Measurements from ENCODE around the gene EMCN.

The EMCN gene

DNA sequence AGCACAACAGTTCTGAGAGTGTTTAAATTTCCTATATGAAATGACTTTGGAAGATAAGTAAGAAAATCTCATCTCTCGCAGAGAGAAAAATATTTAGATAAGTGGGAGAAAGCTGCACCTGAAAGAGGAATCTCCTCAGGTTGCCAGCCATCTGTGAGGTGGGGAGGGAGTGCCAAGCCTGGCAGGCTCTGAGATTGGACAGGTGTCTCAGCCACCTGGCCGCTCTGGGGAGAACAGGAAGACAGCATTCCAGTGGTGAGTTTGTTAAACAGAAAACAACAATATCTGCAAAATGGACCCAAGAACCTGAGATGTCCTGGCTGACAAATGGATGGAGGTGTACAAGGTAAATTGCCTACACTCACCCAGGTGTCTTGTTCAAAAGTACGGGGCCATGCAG is 31.3 kb downstream of the EMCN start:
- FAIRE-seq (no peak), DNase-seq (ENCODE audit: insufficient read length) (no peak)
- TF ChIP-seq POLR2AphosphoS5 (IDR thresholded peaks at IDR 0.05; ENCODE audit: low read depth, low read length): no peak
- no peak for TF ChIP-seq POLR2A (IDR thresholded peaks at IDR 0.05; ENCODE audit: low read depth, low read length)
- TF ChIP-seq TAF1 (IDR thresholded peaks at IDR 0.05; ENCODE audit: borderline replicate concordance, low read depth, low read length): no peak

DNA sequence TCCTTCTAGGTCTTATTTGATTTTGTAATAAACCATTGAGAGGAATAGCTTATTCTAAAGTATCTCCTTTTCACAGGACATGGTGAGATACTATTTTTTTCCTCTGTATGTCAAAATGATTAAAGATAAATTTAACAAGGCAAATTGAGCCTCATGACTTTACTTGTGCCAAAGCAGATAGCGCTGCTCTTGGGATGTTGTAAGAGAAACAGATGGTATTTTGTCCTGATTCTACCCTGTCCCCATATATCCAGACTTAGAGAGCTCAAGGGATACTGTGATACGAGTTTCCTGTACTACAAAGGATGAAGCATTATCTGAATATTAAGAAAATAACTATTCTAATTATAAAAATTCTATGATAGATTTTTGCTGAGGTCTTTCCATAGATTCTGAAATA is 34.0 kb downstream of the EMCN start:
- no peak for DNase-seq (ENCODE audit: insufficient read length)
- TF ChIP-seq POLR2A (IDR thresholded peaks at IDR 0.05; ENCODE audit: low read depth, low read length): no peak
- TF ChIP-seq TAF1 (IDR thresholded peaks at IDR 0.05; ENCODE audit: borderline replicate concordance, low read depth, low read length): no peak
- no peak for TF ChIP-seq POLR2AphosphoS5 (IDR thresholded peaks at IDR 0.05; ENCODE audit: low read depth, low read length)
- no peak for FAIRE-seq

DNA sequence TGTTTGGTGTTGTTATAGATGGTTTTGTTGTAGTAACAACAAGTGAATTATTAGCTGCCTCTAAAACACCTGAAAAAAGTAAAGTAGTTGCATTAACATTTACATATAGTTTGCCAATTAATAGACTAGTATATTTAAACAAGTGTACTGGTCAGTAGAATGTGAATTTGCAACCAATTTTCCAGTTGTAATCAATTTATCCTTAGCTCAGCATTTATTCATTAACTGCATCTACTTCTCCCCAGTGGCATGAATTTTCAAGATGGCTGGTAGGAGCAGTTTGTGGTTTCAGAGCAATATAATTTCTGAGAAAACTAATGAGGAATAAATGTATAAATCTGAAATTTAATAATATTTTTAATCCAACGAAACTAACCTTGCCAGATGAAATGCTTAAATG is 37.9 kb downstream of the EMCN start:
- no peak for TF ChIP-seq POLR2A (IDR thresholded peaks at IDR 0.05; ENCODE audit: low read depth, low read length)
- no peak for TF ChIP-seq POLR2AphosphoS5 (IDR thresholded peaks at IDR 0.05; ENCODE audit: low read depth, low read length)
- no peak for TF ChIP-seq TAF1 (IDR thresholded peaks at IDR 0.05; ENCODE audit: borderline replicate concordance, low read depth, low read length)
- FAIRE-seq: no peak
- no peak for DNase-seq (ENCODE audit: insufficient read length)

DNA sequence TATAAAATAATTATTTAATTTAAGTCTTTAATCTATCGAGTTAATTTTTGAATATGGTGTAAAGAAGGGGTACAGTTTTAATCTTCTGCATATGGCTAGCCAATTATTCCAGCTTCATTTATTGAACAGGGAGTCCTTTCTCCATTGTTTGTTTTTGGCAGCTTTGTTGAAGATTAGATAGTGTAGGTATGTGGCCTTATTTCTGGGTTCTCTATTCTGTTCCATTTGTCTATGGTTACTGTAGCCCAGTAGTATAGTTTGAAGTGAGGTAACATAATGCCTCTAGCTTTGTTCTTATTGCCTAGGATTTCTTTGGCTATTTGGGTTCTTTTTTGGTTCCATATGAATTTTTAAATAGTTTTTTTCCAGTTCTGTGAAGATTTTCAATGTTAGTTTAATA is 48.3 kb downstream of the EMCN start:
- FAIRE-seq (no peak), DNase-seq (ENCODE audit: insufficient read length) (no peak)
- TF ChIP-seq POLR2AphosphoS5 (IDR thresholded peaks at IDR 0.05; ENCODE audit: low read depth, low read length): no peak
- no peak for TF ChIP-seq TAF1 (IDR thresholded peaks at IDR 0.05; ENCODE audit: borderline replicate concordance, low read depth, low read length)
- no peak for TF ChIP-seq POLR2A (IDR thresholded peaks at IDR 0.05; ENCODE audit: low read depth, low read length)

DNA sequence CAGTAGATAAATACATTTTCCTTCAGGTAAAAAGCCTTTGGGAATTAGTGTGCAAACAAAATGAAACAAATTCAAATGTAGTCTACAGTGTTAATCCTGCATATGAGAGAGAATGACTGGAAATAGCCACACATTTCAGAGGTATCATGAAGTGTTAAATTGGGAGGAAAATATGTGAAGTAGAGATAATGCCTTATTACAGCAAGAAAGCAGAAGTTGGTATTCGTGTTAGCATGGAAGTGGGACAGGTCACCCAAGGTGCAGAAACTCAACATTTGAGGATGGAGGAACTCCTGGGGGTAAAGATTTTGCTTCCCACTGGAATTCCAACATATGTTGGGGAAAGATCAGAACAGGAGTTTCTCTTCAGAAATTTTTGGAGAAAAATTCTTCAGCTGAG is 51.3 kb downstream of the EMCN start:
- no peak for FAIRE-seq
- TF ChIP-seq POLR2AphosphoS5 (IDR thresholded peaks at IDR 0.05; ENCODE audit: low read depth, low read length) (no peak), TAF1 (IDR thresholded peaks at IDR 0.05; ENCODE audit: borderline replicate concordance, low read depth, low read length) (no peak), POLR2A (IDR thresholded peaks at IDR 0.05; ENCODE audit: low read depth, low read length) (no peak)
- no peak for DNase-seq (ENCODE audit: insufficient read length)

DNA sequence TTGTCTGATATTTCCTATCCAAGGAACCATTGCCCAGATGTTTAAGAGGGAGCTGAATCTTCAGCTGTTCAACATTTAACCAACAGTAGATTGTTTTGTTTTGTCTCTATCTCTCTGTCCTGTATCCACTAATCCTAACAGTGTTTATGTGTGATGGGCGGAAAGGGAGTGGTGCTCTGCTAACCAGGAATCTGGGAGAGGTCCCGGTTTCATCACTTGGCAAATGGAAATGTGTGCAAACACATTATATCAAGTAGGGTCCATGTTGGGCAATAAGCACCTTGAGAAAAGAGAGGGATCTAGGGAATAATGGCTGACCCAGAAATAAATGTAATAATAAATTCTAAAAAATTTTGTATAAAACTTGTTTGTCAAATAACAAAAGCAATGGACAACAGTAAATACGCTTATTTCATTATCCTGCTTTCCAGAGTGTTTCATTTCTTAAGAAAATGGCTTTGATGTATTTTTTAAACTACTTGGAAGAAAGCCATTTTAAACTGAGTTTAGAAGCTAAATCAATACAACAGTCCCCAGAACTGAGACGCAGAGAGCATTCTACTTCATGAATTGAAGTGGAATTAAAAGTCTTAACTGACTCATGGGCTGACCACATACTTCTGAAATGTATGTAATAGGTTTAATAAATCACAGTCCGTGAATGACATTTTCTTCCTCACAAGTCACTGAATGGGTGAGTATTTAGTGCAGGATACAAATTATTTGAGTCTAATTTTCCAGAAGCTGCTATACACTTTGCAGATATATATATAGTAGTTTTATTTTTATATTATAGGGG is 55.8 kb downstream of the EMCN start:
- no peak for FAIRE-seq
- DNase-seq (ENCODE audit: insufficient read length): no peak

DNA sequence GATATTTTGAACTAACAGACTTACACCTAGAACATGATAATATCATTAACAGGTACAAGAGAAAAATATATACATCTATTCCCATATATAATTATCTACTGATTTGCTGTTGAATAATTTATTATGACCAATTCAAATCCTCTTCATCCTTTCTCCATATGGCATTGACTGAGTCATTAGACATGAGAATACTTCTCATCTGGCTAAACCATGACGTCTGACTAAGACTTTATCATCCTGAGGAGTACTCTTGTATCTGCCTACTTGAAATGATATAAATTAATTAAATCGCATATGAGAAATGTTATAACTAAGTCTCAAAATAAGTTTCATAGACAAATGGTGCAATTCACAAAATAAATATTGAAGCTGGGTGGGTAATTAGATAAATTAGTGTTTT is 67.4 kb downstream of the EMCN start:
- DNase-seq (ENCODE audit: insufficient read length): no peak
- no peak for TF ChIP-seq POLR2A (IDR thresholded peaks at IDR 0.05; ENCODE audit: low read depth, low read length)
- no peak for TF ChIP-seq POLR2AphosphoS5 (IDR thresholded peaks at IDR 0.05; ENCODE audit: low read depth, low read length)
- no peak for TF ChIP-seq TAF1 (IDR thresholded peaks at IDR 0.05; ENCODE audit: borderline replicate concordance, low read depth, low read length)
- FAIRE-seq: no peak

More for the DNA sequence above, 55.8 kb downstream of the EMCN start:
- TF ChIP-seq POLR2A (IDR thresholded peaks at IDR 0.05; ENCODE audit: low read depth, low read length) (no peak), TAF1 (IDR thresholded peaks at IDR 0.05; ENCODE audit: borderline replicate concordance, low read depth, low read length) (no peak), POLR2AphosphoS5 (IDR thresholded peaks at IDR 0.05; ENCODE audit: low read depth, low read length) (no peak)

DNA sequence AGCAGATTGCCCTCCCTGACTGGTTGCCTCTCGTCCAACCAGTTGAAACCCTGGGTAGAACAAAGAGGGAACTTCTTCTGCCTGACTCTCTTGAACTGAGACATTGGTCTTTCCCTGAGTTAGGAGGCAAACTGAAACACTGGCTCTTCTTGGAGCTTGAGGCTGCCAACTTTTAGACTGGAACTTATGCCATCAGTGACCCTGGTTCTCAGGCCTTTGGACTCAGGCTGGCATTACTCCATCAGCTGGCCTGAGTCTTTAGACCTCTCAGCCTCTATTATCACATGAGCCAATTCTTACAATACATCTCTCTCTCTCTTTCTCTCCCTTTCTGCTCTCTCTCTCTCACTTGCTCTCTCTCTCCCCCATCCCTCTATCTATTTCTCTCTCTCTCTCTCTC is 86.4 kb downstream of the EMCN start:
- TF ChIP-seq POLR2A (IDR thresholded peaks at IDR 0.05; ENCODE audit: low read depth, low read length) (no peak), POLR2AphosphoS5 (IDR thresholded peaks at IDR 0.05; ENCODE audit: low read depth, low read length) (no peak)
- FAIRE-seq (no peak), DNase-seq (ENCODE audit: insufficient read length) (no peak)

DNA sequence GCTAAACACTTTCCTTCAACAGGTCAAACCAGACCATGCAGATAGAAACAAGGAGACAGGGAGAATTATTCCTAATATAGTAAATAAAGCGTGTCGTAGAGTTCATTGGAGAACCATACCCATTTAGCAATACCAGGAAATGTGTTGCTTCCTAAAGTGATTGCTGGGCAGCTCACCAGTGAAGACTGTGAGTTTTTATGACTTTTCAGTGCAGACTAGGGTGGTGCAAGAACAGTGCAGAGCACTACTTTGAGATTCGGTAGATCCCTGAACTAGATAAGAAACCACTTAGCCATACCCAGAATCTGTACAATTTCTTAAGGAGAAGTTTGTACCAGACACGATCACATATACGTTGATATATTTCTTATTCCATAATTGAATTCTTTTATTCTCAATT is 87.4 kb downstream of the EMCN start:
- no peak for FAIRE-seq

DNA sequence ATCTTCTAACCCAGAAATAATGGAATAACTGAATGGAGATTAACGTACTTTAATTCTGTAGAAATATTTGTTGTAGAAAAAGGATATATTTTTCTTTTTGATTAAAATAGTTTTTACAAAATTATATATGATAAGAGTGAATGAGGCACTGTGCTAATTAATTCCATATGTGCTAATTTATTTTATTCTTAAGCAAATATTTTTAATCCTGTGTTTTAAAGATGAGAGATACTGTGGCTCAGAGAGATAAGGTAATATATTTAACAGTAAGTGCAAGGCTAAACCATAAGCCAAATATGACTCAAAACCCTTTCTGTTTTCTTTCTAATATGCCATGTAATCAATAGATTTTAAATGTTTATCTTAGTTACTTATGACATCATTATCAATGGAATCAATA is 88.2 kb downstream of the EMCN start:
- no peak for FAIRE-seq
- TF ChIP-seq POLR2AphosphoS5 (IDR thresholded peaks at IDR 0.05; ENCODE audit: low read depth, low read length) (no peak), POLR2A (IDR thresholded peaks at IDR 0.05; ENCODE audit: low read depth, low read length) (no peak), TAF1 (IDR thresholded peaks at IDR 0.05; ENCODE audit: borderline replicate concordance, low read depth, low read length) (no peak)
- DNase-seq (ENCODE audit: insufficient read length): no peak

More for the DNA sequence above, 87.4 kb downstream of the EMCN start:
- no peak for DNase-seq (ENCODE audit: insufficient read length)
- TF ChIP-seq POLR2AphosphoS5 (IDR thresholded peaks at IDR 0.05; ENCODE audit: low read depth, low read length) (no peak), TAF1 (IDR thresholded peaks at IDR 0.05; ENCODE audit: borderline replicate concordance, low read depth, low read length) (no peak), POLR2A (IDR thresholded peaks at IDR 0.05; ENCODE audit: low read depth, low read length) (no peak)

DNA sequence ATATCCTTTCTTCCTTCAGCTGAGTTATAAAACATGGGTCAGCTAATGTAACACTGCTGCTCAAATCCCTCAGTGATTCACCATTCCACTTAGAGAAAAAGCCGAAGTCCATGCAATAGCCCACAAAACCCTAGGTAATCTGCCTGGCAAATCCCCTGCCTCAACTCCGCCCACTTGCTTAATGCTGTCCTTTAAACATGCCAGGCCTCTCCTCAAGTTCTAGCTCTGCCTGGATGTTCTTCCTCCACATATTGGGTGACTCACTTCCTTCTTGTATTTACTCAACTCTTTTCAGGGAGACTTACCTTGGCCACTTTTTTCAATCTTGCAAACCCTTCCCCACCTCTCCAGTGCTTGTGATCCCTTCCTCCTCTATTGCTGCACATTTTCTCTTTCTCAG is 89.8 kb downstream of the EMCN start:
- FAIRE-seq: no peak
- TF ChIP-seq POLR2AphosphoS5 (IDR thresholded peaks at IDR 0.05; ENCODE audit: low read depth, low read length): no peak
- no peak for TF ChIP-seq POLR2A (IDR thresholded peaks at IDR 0.05; ENCODE audit: low read depth, low read length)
- no peak for TF ChIP-seq TAF1 (IDR thresholded peaks at IDR 0.05; ENCODE audit: borderline replicate concordance, low read depth, low read length)
- no peak for DNase-seq (ENCODE audit: insufficient read length)

DNA sequence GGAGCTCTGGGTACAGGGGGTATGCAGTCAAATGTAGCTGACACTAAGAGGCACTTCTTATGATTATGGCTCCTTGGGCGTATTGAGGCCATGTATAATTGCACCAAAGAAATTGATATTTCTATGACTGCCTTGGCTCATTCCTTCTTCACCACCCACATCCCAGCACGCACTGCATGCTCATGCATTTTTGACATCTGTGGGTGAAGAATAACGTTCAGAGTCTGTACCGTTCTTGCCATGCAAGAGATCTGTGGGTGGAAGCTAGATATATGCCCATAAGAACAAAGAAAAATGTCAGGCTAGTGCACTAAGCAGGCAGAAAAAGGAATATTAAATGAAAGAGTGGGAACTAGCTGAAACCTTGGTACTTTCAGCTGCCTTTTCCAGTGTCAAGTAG is 93.4 kb downstream of the EMCN start:
- TF ChIP-seq POLR2A (IDR thresholded peaks at IDR 0.05; ENCODE audit: low read depth, low read length): no peak
- TF ChIP-seq POLR2AphosphoS5 (IDR thresholded peaks at IDR 0.05; ENCODE audit: low read depth, low read length): no peak
- TF ChIP-seq TAF1 (IDR thresholded peaks at IDR 0.05; ENCODE audit: borderline replicate concordance, low read depth, low read length): no peak
- DNase-seq (ENCODE audit: insufficient read length) (no peak), FAIRE-seq (no peak)

Data from GM12892 (cell line).